HG02973 (cell line): Measurements from ENCODE around the gene ANKRD40CL.
A peak's percentile ranks its signal among the peaks of the same experiment; 100 is the strongest.

ENCODE experiments used
- ATAC-seq: cut with Tn5 transposase; IDR thresholded peaks from one replicate; pipeline ENCODE4 v1.9.1; 2021; ENCODE audit warnings: moderate library complexity; ENCODE audit not compliant: unreplicated experiment

The ANKRD40CL gene

DNA sequence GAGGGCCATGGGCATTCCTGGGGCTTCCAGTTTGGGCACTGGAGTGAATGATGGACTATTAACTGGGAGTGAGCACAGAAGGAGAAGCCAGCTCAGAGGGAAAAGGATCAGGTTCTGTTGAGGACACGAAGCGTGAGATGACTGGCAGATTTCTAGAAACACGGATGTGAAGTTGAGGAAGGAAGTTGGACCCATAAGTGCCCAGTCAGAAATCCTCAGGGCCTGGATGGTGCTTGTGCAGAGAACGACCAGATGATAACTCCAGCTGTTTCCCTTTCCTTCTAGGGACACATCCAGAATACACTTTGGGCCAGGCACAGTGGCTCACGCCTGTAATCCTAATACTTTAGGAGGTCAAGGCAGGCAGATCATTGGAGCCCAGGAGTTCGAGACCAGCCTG lies 23.3 kb upstream of the ANKRD40CL start:
- ATAC-seq, result no peak

DNA sequence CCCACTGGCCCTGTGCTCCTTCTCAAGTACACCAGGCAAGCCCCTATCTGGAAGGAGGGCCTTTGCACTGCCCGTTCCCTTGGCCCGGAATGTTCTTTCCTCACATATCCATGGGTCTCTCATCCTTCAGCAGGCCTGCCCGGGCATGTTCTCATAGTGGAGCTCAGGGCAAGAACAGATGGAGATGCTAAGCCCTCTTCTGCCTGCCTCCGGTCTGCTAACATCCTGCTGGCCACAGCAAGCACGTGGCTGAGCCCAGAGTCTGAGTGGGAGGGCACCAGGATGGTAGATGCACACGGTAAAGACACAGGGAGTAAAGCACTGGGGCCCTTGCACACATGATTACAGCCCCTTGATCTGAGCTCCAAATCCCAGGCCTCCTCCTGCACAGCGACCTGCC lies 19.8 kb upstream of the ANKRD40CL start:
- no peak for ATAC-seq

DNA sequence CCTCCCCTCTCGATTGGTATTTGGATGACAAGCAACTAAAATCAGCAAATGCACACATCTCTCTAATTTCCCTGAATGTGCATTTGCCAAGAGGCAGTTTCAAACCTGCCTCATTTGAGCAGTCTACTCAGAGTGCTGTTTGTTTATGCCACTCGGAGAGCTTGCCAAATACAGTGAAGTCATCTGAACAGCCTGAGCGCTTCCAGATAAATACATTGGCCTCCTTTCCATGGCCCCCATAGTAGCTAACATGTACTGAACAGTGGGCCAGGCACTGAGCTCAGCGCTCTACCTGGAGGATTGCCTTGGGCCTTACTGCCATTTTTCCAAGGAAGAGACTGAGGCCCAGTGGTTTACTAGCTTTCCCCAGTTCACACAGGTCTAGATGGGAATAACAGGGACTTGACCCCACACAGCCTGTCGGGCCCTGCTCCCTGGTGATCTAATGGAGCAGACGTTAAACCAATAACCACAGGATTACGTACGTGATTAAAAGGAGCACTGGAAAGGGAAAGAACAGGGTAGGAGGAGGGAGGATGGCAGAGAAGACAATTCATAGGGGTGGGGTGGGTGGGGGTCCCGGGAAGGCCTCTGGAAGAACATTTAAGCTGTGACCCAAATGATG lies 18.7 kb upstream of the ANKRD40CL start:
- no peak for ATAC-seq

DNA sequence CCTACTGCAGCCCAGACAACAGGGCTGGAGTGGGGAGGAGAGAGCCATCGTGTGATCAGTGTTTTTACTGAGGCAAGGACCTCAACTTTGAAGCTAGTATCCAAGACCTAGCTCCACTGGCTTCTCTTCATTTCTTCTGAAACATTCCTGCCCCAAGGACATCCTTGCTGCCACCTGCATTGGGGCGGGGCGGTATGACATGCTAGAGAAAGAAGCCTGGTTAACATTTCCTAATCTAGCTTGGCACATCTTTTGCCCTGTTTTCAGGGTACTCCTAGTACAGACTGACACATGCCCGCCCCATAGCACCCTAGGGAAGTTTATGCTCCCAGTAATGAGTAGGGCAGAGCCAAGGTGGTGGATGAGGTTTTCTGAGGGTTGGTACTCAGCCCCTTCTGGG lies 17.8 kb upstream of the ANKRD40CL start:
- no peak for ATAC-seq

DNA sequence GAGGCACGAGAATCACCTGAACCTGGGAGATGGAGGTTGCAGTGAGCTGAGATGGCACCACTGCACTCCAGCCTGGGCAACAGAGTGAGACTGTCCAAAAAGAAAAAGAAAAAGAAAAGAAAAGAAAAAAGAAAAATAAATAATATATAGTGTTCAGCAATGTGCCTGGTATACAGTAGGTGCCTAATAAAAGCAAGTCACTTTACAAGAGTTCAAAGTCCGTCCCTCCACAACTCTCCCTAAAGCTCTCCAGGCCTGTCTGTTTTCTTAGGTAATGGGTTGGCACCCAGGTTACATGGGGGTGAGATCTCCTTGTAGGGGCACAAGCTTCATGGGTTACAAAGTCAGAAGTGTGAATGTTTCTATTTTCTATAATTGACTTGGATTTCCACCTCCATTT lies 16.6 kb upstream of the ANKRD40CL start:
- ATAC-seq, result no peak

DNA sequence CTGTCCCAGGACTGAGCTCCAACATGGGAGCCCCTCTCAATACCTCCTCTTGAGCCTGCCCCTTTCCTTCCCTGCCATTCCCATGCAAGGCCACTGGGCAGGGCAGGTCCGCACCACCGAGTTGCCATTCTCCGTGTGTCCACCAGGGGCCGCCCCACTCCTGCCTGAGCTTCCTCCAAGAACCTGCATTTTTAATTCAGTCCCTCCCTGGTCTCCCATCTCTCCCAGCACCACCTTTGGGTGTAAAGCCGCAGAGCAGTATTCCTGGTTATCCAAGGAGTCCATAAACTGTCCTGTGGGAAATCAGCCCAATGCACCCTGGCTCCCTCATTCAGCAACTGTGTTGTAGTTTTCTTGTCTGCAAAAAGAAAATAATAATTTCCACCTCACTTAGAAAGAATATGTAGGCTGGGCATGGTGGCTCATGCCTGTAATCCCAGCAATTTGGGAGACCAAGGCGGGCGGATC lies 15.9 kb upstream of the ANKRD40CL start:
- no peak for ATAC-seq

DNA sequence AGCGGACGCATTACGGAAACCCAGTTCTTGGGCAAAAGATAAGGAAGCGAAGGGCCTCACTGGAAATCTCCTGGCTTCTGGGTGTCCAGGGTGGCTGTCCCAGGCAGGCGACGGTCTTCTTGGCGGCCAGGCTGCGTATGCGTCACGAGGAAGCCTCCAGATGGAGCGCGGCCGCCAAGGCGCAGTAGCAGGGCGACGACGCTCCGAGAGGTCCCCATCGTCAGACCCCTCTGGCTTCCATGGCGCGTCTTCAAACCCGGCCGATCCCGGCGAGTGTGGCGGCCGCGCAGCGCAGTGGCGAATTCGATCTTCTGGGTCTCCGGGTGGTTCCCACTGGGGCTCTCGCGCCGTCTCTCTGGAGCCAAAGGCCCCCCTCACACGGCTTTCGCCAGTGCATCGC lies 13.8 kb upstream of the ANKRD40CL start:
- ATAC-seq, result no peak

DNA sequence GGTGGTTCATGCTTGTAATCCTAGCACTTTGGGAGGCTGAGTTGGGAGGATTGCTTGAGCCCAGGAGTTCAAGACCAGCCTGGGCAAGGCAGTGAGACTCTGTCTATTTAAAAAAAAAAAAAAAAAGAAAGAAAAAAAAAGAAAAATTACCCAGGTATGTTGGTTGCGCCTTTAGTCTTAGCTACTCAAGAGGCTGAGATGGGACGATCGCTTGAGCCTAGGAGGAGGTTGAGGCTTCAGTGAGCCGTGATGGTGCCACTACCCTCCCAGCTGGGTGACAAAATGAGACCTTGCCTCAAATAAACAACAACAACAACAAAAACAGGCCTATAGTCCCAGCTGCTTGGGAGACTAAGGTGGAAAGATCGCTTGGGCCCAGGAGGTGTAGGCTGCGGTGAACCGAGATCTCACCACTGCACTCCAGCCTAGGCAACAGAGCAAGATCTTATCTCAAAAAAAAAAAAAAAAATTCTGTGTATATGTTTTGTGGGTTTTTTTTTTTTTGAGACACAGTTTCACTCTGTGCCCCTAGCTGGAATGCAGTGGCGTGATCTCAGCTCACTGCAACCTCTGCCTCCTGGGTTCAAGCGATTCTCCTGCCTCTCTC lies 12.5 kb upstream of the ANKRD40CL start:
- no peak for ATAC-seq

DNA sequence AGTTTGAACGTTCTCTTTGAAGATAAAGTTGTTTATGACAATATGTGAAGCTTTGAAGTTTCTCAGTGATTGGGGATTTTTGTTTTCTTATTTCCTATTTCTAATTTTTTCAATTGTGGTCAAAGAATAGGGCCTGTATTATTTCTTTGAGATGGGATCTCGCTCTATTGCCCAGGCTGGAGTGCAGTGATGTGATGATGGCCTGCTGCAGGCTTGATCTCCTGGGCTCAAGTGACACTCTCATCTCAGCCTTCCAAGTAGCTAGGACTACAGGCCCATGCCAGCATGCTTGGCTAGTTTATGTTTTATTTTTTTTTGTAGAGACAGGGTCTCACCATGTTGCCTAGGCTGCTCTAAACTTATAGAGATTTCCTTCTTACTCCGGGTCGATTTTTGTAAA lies 11.7 kb upstream of the ANKRD40CL start:
- ATAC-seq, result no peak

DNA sequence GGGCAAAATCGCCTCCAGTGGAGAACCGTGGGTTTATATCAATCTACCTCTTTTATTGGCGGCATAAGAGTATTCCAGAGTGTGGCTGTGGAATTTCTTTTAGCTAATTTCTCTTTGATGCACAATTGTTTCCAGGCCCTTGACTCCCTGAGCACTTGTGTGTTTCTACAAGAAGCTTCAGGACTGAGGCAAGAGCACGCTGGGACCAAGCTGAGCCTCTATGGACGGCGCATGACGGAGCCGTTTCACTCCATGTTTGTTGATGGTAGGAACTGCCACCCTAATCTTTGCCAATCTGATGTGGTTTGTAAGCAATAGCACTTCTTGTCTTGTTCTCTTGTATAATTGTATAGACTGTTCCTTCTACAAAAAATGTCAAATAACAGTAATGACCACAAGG lies 11.2 kb upstream of the ANKRD40CL start:
- no peak for ATAC-seq

DNA sequence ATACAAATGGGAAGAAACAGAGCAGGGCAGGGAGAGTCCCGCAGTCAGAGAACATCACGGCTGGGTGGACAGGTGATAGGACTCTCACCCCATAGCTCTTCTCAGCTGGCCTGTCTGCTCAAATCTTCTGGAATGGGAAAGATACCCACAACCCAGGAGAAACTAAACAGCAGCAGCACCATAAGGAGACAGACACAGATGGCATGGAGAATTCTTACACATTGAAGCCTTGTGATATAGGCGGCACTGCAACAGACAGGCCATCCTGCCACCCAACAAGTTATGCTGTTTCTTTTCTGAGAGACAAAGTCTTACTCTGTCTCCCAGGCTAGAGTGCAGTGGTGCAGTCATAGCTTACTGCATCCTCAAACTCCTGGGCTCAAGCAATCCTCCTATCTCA lies 8.6 kb upstream of the ANKRD40CL start:
- ATAC-seq, result no peak

DNA sequence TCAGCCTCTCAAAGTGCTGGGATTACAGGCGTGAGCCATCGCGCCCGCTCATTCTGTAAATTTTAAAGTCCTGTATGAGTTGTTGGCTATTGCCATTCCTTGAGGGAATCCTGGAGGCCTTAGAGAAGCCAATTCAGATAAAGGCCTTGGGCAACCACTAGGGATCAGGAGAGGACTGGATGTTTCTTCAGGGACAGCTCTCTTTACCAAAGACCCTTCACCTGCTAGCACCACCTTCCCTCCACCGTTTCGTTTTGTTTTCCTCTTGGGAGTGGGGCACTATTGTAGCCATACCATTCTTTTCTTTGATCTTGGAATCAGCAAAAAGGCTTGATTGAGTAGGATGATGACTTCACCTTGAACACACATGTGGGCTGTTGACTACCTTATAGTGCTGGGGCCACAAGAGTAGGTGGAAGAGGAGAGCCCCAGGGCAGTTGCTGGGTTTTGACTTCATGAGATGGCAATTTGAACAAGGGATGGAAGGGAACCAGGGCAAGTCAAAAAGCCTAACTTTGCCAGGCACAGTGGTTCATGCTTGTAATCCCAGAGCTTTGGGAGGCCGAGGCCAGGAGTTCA lies 7.0 kb upstream of the ANKRD40CL start:
- ATAC-seq, result no peak

DNA sequence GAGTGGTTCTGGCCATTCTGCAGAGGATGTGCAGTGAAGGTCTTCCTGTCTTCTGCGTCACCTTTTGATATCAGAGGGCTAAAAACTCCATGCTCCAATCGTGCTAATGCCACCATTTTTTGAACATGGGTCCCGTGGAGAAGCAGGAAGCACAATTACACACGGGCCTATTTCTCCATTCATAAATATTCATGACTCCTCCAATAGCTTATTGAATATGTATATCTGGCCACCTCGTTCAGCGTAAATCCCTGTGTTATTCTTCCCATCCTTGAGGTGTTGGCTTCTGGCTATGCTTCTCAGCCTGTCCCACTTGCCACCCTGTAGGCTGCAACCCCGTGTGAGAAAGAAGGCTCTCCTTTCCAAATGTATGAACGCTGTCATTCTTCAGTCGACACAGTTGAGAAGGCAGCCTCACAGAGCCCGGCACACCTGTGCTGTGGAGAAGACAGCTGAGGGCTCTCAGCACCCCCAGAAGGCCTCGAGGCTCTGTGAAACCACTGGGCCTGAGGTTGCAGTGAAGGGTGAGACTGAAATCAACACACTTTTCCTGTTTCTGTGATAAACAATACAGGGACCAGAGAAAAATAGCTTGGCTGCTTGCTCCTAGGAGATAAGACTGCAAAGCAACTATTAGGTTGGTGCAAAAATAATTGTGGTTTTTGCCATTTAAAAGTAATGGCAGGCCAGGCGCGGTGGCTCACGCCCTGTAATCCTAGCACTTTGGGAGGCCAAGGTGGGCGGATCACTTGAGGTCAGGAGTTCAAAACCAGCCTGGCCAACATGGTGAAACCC lies 4.9 kb upstream of the ANKRD40CL start:
- ATAC-seq, result no peak

DNA sequence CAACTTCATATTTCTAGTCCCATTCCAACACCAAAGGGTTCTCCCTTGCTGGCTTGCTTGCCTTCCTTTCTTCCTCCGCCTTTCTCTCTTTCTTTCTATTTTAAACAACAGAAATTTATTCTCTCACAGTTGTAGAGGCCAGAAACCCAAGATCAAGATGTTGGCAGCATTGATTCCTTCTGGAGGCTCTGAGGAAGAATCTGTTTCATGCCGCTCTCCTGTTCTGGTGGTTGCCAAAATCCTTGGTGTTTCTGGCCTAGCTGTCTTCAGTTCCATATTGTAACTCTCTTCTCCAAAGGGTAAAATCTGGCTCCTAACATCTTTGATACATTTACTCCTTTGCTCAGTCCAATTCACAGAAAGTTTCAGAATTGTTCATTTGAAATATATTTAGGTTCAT lies 3.0 kb upstream of the ANKRD40CL start:
- no peak for ATAC-seq

DNA sequence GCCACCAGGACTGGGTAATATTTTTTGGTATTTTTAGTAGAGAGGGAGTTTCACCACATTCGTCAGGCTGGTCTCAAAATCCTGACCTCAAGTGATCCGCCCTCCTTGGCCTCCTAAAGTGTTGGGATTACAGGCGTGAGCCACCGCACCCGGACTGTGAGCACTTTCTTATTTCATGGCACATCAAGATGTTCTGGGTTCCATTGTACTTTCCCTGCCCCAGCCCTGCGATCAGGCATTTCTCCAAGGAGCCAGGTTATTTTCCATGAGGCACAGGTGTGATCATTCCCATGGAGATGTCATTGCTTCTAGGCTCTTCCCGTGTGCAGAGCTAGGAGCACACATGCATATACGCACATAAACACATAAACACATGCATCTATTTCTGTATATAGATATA lies 2.6 kb upstream of the ANKRD40CL start:
- ATAC-seq, result no peak

DNA sequence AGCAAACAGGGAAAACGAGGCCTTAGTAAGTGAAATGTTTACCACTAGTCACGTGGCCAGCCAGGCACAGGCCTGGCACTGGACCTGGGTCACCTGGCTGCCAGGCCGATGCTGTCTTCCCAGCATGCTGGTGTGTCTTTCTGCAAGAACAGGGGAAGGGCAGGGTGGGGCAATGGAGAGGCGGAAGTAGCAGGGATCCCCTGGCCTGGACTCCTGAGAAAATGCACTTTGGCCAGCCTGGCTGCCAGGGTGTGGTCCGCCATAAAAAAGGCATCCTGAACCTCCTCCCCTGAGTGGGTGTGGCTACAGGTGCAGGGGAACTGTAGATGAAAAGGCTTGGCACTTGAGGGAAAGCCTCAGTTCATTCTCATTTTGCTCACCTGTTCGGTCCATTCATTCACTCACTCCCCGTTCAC lies 1.0 kb upstream of the ANKRD40CL start:
- no peak for ATAC-seq

DNA sequence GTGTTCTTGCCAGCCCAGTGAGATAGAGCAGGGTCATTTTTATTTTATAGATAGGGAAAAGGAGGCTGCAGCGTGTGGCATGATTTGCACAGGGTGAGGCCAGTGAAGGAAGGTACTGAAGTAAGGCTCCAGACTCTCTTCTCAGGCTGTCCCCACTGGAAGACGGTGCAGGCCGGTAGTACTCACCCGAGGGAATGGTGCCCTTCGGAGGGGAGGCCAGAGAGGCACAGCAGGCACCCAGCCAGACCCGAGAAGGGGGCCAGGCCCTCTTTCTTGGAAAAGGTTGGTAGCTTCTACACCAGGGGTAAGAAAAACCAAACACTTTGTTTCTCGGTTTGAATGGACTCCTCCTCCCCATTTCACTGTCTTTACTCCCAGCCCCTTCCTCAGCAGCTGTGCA lies 288 bp downstream of the ANKRD40CL start:
- no peak for ATAC-seq

DNA sequence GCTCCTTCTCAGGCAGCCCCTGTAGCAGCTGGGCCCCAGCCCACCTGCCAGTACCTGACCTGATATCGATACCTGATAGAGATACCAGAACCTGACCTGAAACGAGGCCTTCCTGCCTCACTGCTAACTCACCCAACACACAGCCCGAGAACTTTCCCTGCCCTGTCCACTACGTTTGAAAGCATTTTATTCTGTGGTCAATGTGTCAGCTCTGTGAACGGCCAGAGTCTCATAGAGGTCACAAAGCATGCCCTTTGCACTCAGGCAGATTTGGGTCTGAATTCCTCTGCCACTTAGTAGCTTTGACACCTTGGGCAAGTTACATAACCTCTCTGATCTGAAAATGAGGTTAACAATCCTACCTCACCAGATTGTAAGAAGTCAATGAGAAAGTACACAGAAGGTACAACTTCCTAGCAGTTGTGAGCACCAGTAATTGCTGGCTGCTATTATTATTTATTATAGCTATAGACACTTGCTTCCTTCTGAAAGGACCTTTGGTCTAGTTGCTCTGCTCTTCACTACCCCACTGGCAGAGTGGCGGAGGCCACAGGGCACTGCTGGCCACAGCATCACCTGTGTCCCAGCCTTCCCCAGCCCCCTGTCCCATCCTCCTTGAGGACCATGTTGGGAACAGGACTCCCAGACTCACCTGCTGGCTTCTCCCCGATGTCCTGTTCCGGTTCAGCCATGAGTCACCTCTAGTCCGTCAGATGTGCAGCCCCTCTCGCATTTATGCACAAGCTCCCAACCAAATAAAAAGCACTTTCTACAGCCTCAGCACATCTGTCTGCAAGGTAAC lies 895 bp downstream of the ANKRD40CL start:
- no peak for ATAC-seq

DNA sequence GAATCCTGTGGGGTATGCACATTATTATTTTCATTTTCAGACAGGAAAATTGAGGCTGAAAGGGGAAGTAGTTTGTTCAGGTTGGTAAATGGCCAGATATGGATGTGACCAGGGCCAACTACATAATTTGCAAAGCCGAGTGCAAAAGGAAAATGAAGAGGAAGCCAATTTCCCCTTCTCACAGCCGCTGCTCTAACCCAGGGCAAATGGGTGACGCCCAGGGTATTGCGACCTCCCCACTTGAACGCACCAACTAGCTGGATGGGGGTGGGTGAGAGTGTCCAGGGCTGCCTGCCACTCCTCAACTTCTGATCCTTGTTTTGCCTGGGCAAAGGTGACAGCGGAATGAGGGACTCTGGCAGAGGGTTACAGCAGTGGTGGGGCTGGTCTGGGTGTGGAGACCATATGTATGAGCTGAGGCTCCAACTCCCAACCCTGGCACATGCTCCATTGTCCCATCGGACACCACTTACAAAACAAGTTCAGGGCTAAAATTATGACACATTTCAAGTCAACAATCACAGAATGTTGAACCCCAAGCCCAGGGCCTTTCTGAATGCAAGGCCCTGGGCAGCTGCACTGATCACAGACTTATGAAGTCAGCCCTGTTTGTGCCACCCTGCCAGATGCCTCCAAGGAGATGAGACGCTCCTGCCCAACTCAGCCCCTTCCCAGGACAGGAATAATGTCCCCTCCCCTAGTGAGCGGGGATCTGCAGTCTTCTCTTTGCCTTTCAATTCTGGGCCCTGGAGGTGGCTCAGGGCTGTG lies 1.7 kb downstream of the ANKRD40CL start:
- peak; percentile 41 for ATAC-seq

DNA sequence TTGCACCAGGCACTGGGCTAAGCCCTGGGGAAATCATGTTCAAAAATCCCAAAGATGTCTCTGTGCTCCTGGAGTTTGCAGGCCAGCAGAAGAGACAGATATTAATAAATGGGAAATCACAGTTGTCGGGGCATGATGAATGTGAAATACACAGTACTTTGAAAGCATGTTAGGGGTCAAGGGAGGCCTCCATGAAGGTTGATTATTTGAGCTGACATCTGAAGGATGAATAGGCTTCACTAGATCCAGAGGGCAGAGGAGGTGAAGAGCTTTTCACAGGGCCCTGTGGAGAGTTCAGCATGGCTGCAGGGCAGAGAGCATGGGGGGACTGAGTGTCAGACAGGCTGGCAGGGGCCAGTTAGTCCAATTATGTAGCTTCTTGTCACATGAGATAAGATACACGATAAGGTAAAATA lies 2.6 kb downstream of the ANKRD40CL start:
- ATAC-seq, result no peak
